Endothelial cell (in vitro differentiated cells): ENCODE measurements around the gene DGCR2. TPM values are rescaled to one million over a fixed set of nuclear protein-coding genes. Genes with fewer than 3 reads are reported as not detected.

Experiments used
- DNase-seq: peaks from one replicate; pipeline ENCODE4 v3.0.0; 2021; ENCODE audit warnings: low spot score
- H3K27ac Mint-ChIP-seq: one replicate; pipeline ENCODE4 v1.8.0; 2021; ENCODE audit warnings: mixed read lengths, inconsistent platforms; ENCODE audit not compliant: unreplicated experiment
- H3K27me3 Mint-ChIP-seq: one replicate; pipeline ENCODE4 v1.8.0; 2021; ENCODE audit warnings: mild to moderate bottlenecking, moderate library complexity, mixed read lengths, inconsistent platforms; ENCODE audit not compliant: unreplicated experiment
- H3K36me3 Mint-ChIP-seq: one replicate; pipeline ENCODE4 v1.8.0; 2021; ENCODE audit warnings: mild to moderate bottlenecking, low read depth, mixed read lengths, inconsistent platforms; ENCODE audit not compliant: unreplicated experiment
- H3K4me1 Mint-ChIP-seq: one replicate; pipeline ENCODE4 v1.8.0; 2021; ENCODE audit warnings: mild to moderate bottlenecking, mixed read lengths, inconsistent platforms; ENCODE audit not compliant: unreplicated experiment
- H3K4me3 Mint-ChIP-seq: one replicate; pipeline ENCODE4 v1.8.0; 2021; ENCODE audit warnings: mild to moderate bottlenecking, mixed read lengths, inconsistent platforms; ENCODE audit not compliant: unreplicated experiment
- H3K9me3 Mint-ChIP-seq: one replicate; pipeline ENCODE4 v1.8.0; 2021; ENCODE audit warnings: mixed read lengths, inconsistent platforms; ENCODE audit not compliant: unreplicated experiment
- total RNA-seq: library from RNA; stranded (reverse); fragmentation: NEBNext Ultra II Directional; extraction: Animal tissue kit (Norgen Biotek cat#: 25700); gene quantifications from one replicate; pipeline ENCODE4 v1.2.1, GENCODE V29; 2021; ENCODE audit not compliant: unreplicated experiment
- TF ChIP-seq, protein P1 (sequence below): fragments of 200-600 bp; sonication (generic); IDR thresholded peaks from one replicate; pipeline ENCODE4 v1.5.0; 2021; ENCODE audit warnings: antibody characterized with exemption; ENCODE audit not compliant: unreplicated experiment

DGCR2 gene
- total RNA-seq, 1 donor from 2014 or later: 46.7 TPM

DNA sequence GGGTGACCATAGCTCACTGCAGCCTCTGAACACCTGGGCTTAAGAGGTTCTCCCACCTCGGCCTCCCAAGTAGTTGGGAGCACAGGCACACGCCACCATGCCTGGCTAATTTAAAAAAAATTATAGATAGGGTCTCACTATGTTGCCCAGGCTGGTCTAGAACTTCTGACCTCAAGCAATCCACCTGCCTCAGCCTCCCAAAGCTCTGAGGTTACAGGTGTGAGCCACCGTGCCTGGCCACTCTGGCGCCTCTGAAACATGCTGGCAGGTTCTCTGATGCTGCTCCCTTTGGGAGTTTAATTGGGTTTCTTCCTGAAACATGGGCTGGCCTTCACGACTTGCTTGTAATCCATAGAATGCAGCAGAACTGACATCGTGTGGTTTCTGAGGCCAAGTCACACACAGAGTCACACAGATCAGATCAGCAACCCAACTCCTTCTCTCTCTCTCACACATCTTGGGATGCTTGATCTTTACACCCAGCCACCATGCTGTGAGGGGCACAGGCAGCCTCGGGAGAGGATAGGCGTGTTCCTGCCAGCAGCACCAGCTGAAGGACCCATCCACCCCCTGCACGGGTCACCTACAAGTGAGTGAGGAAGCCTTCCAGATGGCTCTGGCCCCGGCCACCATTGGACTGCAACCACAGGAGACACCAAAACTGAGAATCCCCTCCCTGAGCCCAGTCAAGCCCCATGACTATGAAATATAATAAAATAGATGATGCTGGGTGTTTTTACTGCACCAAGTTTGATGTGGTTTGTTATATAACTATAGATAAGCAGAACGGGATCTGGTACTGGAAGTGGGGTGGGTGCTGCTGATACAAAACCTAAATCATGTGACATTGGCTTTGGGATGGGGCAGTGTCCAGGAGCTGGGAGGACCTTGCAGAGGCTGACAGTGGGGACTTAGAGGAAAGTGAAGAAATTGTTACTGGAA, 31.0 kb upstream of the DGCR2 start:
- Mint-ChIP-seq H3K36me3 (peaks cover 12% of the 10 kb centered on the region), H3K27ac (no peak overlapping the region), H3K27me3 (peaks cover 17% of the 10 kb centered on the region), H3K9me3 (no peaks in the 10 kb centered on the region), H3K4me3 (no peak overlapping the region), H3K4me1 (peaks cover 4% of the 10 kb centered on the region)
- DNase-seq: no peak
- TF ChIP-seq, protein P1, sequence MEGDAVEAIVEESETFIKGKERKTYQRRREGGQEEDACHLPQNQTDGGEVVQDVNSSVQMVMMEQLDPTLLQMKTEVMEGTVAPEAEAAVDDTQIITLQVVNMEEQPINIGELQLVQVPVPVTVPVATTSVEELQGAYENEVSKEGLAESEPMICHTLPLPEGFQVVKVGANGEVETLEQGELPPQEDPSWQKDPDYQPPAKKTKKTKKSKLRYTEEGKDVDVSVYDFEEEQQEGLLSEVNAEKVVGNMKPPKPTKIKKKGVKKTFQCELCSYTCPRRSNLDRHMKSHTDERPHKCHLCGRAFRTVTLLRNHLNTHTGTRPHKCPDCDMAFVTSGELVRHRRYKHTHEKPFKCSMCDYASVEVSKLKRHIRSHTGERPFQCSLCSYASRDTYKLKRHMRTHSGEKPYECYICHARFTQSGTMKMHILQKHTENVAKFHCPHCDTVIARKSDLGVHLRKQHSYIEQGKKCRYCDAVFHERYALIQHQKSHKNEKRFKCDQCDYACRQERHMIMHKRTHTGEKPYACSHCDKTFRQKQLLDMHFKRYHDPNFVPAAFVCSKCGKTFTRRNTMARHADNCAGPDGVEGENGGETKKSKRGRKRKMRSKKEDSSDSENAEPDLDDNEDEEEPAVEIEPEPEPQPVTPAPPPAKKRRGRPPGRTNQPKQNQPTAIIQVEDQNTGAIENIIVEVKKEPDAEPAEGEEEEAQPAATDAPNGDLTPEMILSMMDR: no peak

DNA sequence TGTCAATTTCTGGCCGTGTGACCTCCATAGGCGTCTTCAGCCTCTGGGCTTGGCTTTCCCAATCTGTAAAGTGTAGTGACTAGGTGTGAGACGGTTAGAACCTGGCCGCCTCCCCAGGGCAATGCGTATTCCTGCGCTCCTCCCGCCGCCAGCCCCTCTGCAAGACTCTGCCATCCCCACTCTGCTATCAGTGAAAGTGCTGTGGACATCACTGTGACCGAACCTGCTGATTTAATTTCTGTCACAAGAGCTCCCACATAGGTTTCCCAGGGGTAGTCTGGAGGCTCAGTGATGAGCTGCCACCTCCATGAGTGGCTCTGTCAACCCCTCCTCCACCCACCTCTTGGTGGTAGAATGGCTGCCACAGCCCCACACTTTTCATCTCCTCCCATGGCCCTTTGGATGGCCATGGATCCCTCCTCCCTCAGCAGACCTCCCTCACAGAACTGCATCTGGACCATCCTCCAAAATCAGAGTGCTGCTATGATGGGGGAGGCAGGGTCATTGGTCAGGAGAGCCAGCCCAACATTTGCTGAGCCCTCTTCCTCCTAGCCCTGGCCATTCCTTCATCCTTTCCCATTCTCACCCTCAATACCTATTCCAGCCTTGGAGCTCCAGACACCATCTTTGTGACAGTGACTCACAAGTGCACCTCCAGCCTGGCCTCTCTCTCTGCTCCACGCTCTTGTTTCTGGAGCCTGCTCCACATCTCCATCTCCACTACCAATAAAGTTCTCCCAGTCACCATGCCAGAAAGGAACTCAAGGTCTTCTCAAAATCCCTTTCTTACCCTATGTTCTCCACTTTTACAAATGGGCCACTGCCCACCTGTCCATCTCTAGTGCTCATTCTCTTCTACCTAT, 29.3 kb upstream of the DGCR2 start:
- Mint-ChIP-seq H3K4me1 (peaks cover 4% of the 10 kb centered on the region), H3K27ac (no peak overlapping the region), H3K9me3 (no peaks in the 10 kb centered on the region), H3K36me3 (peaks cover 12% of the 10 kb centered on the region), H3K4me3 (peak overlapping the region; percentile 80), H3K27me3 (peaks cover 23% of the 10 kb centered on the region)
- TF ChIP-seq, protein P1: no peak
- DNase-seq: no peak

DNA sequence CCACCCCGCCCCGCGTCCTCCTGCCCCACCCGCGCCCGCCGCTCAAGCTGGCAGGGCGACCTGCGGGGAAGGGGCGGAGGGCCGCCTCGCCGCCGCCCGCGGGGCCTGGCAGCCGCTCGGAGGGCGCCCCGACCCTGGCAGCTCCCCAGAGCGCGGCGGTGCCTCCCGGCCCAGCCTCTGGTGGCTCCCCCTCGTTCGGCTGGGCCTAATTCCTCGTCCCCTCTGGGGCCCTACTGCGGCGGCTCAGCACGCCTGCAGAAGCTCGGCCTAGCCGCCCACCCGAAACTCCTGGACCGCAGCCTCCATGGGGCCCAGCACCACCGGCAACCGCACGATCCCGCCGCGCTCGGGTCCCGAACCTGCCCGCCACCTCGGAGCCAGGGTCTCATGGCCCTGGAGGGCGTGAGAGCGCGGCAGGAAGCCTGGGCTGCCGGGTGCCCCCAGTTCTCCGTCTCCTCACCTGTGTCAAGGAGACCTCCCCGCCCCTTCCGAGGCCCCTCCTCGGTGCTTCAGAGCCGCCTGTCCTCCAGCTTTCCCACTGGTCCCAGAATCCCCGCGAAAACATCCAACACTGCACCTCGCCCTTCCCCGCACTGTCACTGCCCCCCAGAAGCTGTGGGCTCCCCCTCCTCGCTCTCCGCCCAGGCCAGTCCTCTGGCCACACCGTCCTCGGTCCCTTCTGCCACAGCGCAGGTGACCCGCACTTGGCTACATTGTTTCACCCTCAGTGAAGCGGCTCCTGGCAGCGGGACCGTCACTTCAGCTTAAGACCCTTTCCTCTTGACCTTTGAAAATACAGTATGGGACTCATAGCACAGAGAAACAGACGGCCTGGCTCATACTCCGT, 28.5 kb upstream of the DGCR2 start:
- Mint-ChIP-seq H3K27ac (no peak overlapping the region), H3K9me3 (no peaks in the 10 kb centered on the region), H3K4me3 (peak overlapping the region; percentile 80), H3K4me1 (peaks cover 4% of the 10 kb centered on the region), H3K27me3 (peaks cover 28% of the 10 kb centered on the region), H3K36me3 (peaks cover 12% of the 10 kb centered on the region)
- no peak for DNase-seq
- TF ChIP-seq, protein P1: no peak

DNA sequence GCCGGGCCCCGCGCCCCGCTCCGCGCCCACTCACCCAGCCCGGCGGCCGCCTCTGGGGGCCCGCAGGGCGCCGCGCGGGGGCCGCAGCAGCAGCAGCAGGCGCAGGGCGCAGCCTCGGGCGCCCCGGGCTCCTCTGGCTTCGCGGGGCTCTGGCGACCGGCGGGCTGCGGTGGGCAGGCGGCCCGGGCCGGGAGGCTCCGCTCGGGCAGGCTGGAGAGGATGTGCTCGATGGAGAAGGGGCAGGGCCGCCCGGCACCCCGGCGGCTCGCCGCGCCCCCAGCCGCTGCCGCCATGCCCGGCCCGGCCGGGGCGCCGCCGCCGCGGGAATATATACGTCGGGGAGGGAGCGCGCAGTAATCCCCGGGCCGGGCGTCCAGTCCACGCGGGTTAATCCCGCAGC, 27.8 kb upstream of the DGCR2 start, which contains the start of gene GSC2:
TSS of gene GSC2 (minus strand) at position 302 of the 400 bp plus-strand sequence. CDS start at position 293, 9 bp downstream.
- no peak within 1 kb of the TSS for H3K27ac Mint-ChIP-seq
- peaks cover 28% of the 10 kb centered on the region for H3K27me3 Mint-ChIP-seq
- H3K4me1 Mint-ChIP-seq: peaks cover 4% of the 10 kb centered on the region
- no peak for DNase-seq
- peak within 1 kb of the TSS; percentile 80 for H3K4me3 Mint-ChIP-seq
- TF ChIP-seq, protein P1: no peak
- peaks cover 12% of the 10 kb centered on the region for H3K36me3 Mint-ChIP-seq
- H3K9me3 Mint-ChIP-seq: no peaks in the 10 kb centered on the region
